ENCODE data around the gene RNGTT.
A peak's percentile ranks its signal among the peaks of the same experiment; 100 is the strongest.

Gene RNGTT

GRCh38 chr6:88963139-88964090 lies at the start of gene RNGTT:
Gene RNGTT, minus strand, starts transcription at chr6:88963618. Its CDS starts 209 bp downstream, at chr6:88963409.
- H3K27ac Mint-ChIP-seq = peak within 1 kb of the TSS; percentile 92
- no peaks in the 10 kb centered on the region for H3K9me3 Mint-ChIP-seq (ENCODE audit: low read depth)
- peak within 1 kb of the TSS; percentile 99 for H3K4me3 Mint-ChIP-seq
- no peaks in the 10 kb centered on the region for H3K27me3 Mint-ChIP-seq
- H3K36me3 Mint-ChIP-seq = peaks cover 3% of the 10 kb centered on the region
- peaks cover 49% of the 10 kb centered on the region for H3K4me1 Mint-ChIP-seq (ENCODE audit: low read depth)

- Mint-ChIP-seq H3K27me3 (no peaks in the 10 kb centered on the region), H3K4me3 (no peak overlapping the region), H3K9me3 (ENCODE audit: low read depth) (no peaks in the 10 kb centered on the region), H3K27ac (no peak overlapping the region), H3K4me1 (ENCODE audit: low read depth) (peaks cover 9% of the 10 kb centered on the region), H3K36me3 (peaks cover 2% of the 10 kb centered on the region)
These were observed 48.0 kb upstream of the RNGTT start for GRCh38 chr6:89011436-89011835.

- no peaks in the 10 kb centered on the region for H3K36me3 Mint-ChIP-seq
- peaks cover 9% of the 10 kb centered on the region for H3K4me1 Mint-ChIP-seq (ENCODE audit: low read depth)
- H3K27me3 Mint-ChIP-seq = no peaks in the 10 kb centered on the region
- no peak overlapping the region for H3K4me3 Mint-ChIP-seq
- no peak overlapping the region for H3K27ac Mint-ChIP-seq
- H3K9me3 Mint-ChIP-seq (ENCODE audit: low read depth) = no peaks in the 10 kb centered on the region
These were observed 47.4 kb upstream of the RNGTT start for GRCh38 chr6:89010825-89011224.

- no peak overlapping the region for H3K4me3 Mint-ChIP-seq
- H3K36me3 Mint-ChIP-seq = no peaks in the 10 kb centered on the region
- H3K27me3 Mint-ChIP-seq = no peaks in the 10 kb centered on the region
- peaks cover 9% of the 10 kb centered on the region for H3K4me1 Mint-ChIP-seq (ENCODE audit: low read depth)
- H3K9me3 Mint-ChIP-seq (ENCODE audit: low read depth) = no peaks in the 10 kb centered on the region
- no peak overlapping the region for H3K27ac Mint-ChIP-seq
These were observed 46.2 kb upstream of the RNGTT start for GRCh38 chr6:89009624-89010059.

GRCh38 chr6:89008815-89009374 lies 45.5 kb upstream of the RNGTT start:
- H3K4me1 Mint-ChIP-seq (ENCODE audit: low read depth) = peaks cover 9% of the 10 kb centered on the region
- H3K9me3 Mint-ChIP-seq (ENCODE audit: low read depth) = no peaks in the 10 kb centered on the region
- H3K27me3 Mint-ChIP-seq = no peaks in the 10 kb centered on the region
- no peaks in the 10 kb centered on the region for H3K36me3 Mint-ChIP-seq
- no peak overlapping the region for H3K4me3 Mint-ChIP-seq
- no peak overlapping the region for H3K27ac Mint-ChIP-seq

- no peak overlapping the region for H3K27ac Mint-ChIP-seq
- no peak overlapping the region for H3K4me3 Mint-ChIP-seq
- H3K9me3 Mint-ChIP-seq (ENCODE audit: low read depth) = no peaks in the 10 kb centered on the region
These were observed 44.8 kb upstream of the RNGTT start for GRCh38 chr6:89008001-89008814.

GRCh38 chr6:89007209-89008000 lies 44.0 kb upstream of the RNGTT start:
- Mint-ChIP-seq H3K4me3 (no peak overlapping the region), H3K36me3 (peaks cover 3% of the 10 kb centered on the region), H3K27me3 (no peaks in the 10 kb centered on the region), H3K9me3 (ENCODE audit: low read depth) (no peaks in the 10 kb centered on the region), H3K4me1 (ENCODE audit: low read depth) (peaks cover 9% of the 10 kb centered on the region), H3K27ac (no peak overlapping the region)

More at GRCh38 chr6:89008001-89008814, 44.8 kb upstream of the RNGTT start:
- peaks cover 3% of the 10 kb centered on the region for H3K36me3 Mint-ChIP-seq
- H3K4me1 Mint-ChIP-seq (ENCODE audit: low read depth) = peaks cover 9% of the 10 kb centered on the region
- H3K27me3 Mint-ChIP-seq = no peaks in the 10 kb centered on the region

- Mint-ChIP-seq H3K27me3 (peaks cover 2% of the 10 kb centered on the region), H3K36me3 (peaks cover 3% of the 10 kb centered on the region), H3K9me3 (ENCODE audit: low read depth) (no peaks in the 10 kb centered on the region)
These were observed 39.1 kb upstream of the RNGTT start for GRCh38 chr6:89002523-89002922.

GRCh38 chr6:88997327-88997726 lies 33.9 kb upstream of the RNGTT start:
- H3K4me3 Mint-ChIP-seq = no peak overlapping the region

More at GRCh38 chr6:89002523-89002922, 39.1 kb upstream of the RNGTT start:
- Mint-ChIP-seq H3K4me3 (no peak overlapping the region), H3K4me1 (ENCODE audit: low read depth) (peaks cover 2% of the 10 kb centered on the region), H3K27ac (no peak overlapping the region)

GRCh38 chr6:88992741-88993552 lies 29.5 kb upstream of the RNGTT start:
- H3K9me3 Mint-ChIP-seq (ENCODE audit: low read depth) = no peaks in the 10 kb centered on the region
- H3K36me3 Mint-ChIP-seq = no peaks in the 10 kb centered on the region
- no peak overlapping the region for H3K4me3 Mint-ChIP-seq
- no peaks in the 10 kb centered on the region for H3K27me3 Mint-ChIP-seq
- H3K27ac Mint-ChIP-seq = no peak overlapping the region
- H3K4me1 Mint-ChIP-seq (ENCODE audit: low read depth) = no peaks in the 10 kb centered on the region

More at GRCh38 chr6:88997327-88997726, 33.9 kb upstream of the RNGTT start:
- Mint-ChIP-seq H3K27ac (no peak overlapping the region), H3K9me3 (ENCODE audit: low read depth) (no peaks in the 10 kb centered on the region), H3K4me1 (ENCODE audit: low read depth) (no peaks in the 10 kb centered on the region), H3K27me3 (peaks cover 2% of the 10 kb centered on the region), H3K36me3 (no peaks in the 10 kb centered on the region)

GRCh38 chr6:88989215-88989614 lies 25.8 kb upstream of the RNGTT start:
- no peaks in the 10 kb centered on the region for H3K9me3 Mint-ChIP-seq (ENCODE audit: low read depth)
- no peak overlapping the region for H3K27ac Mint-ChIP-seq
- no peaks in the 10 kb centered on the region for H3K27me3 Mint-ChIP-seq
- no peaks in the 10 kb centered on the region for H3K4me1 Mint-ChIP-seq (ENCODE audit: low read depth)
- H3K4me3 Mint-ChIP-seq = no peak overlapping the region
- no peaks in the 10 kb centered on the region for H3K36me3 Mint-ChIP-seq

GRCh38 chr6:88987922-88988321 lies 24.5 kb upstream of the RNGTT start:
- H3K36me3 Mint-ChIP-seq = no peaks in the 10 kb centered on the region
- no peaks in the 10 kb centered on the region for H3K9me3 Mint-ChIP-seq (ENCODE audit: low read depth)
- H3K4me3 Mint-ChIP-seq = no peak overlapping the region
- no peak overlapping the region for H3K27ac Mint-ChIP-seq
- no peaks in the 10 kb centered on the region for H3K27me3 Mint-ChIP-seq
- H3K4me1 Mint-ChIP-seq (ENCODE audit: low read depth) = no peaks in the 10 kb centered on the region

GRCh38 chr6:88985901-88986300 lies 22.5 kb upstream of the RNGTT start:
- no peaks in the 10 kb centered on the region for H3K36me3 Mint-ChIP-seq
- H3K4me3 Mint-ChIP-seq = no peak overlapping the region
- H3K27me3 Mint-ChIP-seq = peaks cover 2% of the 10 kb centered on the region
- H3K4me1 Mint-ChIP-seq (ENCODE audit: low read depth) = no peaks in the 10 kb centered on the region
- H3K27ac Mint-ChIP-seq = no peak overlapping the region
- no peaks in the 10 kb centered on the region for H3K9me3 Mint-ChIP-seq (ENCODE audit: low read depth)

Data from activated naive CD8-positive, alpha-beta T cell (primary cell).